CD4-positive, alpha-beta T cell (primary cell): Measurements from ENCODE around the gene LPP. TPM values are rescaled to one million over a fixed set of nuclear protein-coding genes. Genes with fewer than 3 reads are reported as not detected.

Experiments used
- ATAC-seq: fragments of 200-7000 bp; cut with Tn5 transposase; one replicate; pipeline ENCODE4 v1.10.0; 2022; ENCODE audit warnings: mild to moderate bottlenecking; ENCODE audit not compliant: poor library complexity
- CTCF ChIA-PET: fragments of 350-600 bp; sonication (Branson Sonifier 250); formaldehyde crosslinking; loops from one replicate; lab custom pipeline; 2021; ENCODE audit warnings: antibody characterized with exemption, inconsistent platforms; lab: Charles Lee
- POLR2A ChIA-PET: fragments of 350-600 bp; sonication (Branson Sonifier 250); formaldehyde crosslinking; loops from one replicate; lab custom pipeline; 2021; ENCODE audit warnings: antibody characterized with exemption, inconsistent platforms; lab: Charles Lee
- DNase-seq, 14 experiments: peaks; one replicate each; pipeline ENCODE4 v3.0.0-alpha.2; 2013 to 2020; ENCODE audit warnings: mixed read lengths in 2 of 14
- H3K27ac ChIP-seq, 2 donors: one replicate each; pipeline versions ENCODE4 v1.5.1 to v1.7.0; 2013; ENCODE audit warnings: low read length in 2 of 2, low read depth in 1 of 2, mild to moderate bottlenecking in 1 of 2
- H3K27me3 ChIP-seq, 2 experiments: 1 replicate in 1 of 2; 2 replicates in 1 of 2; pipeline versions ENCODE4 v1.6.1 to v1.7.0; 2013; ENCODE audit warnings: low read length in 2 of 2, control low read depth in 1 of 2, mild to moderate bottlenecking in 1 of 2, moderate library complexity in 1 of 2; ENCODE audit not compliant: insufficient read depth in 2 of 2, control insufficient read depth in 1 of 2
- H3K36me3 ChIP-seq: one replicate; pipeline ENCODE4 v1.6.1; 2013; ENCODE audit warnings: low read length, control low read depth; ENCODE audit not compliant: insufficient read depth
- H3K4me1 ChIP-seq: one replicate; pipeline ENCODE4 v1.6.1; 2013; ENCODE audit warnings: low read length, control low read depth; ENCODE audit not compliant: insufficient read depth
- H3K4me3 ChIP-seq: one replicate; pipeline ENCODE4 v1.5.1; 2013; ENCODE audit warnings: mild to moderate bottlenecking, low read length, moderate library complexity
- H3K9me3 ChIP-seq, 2 experiments: 1 replicate in 1 of 2; 2 replicates in 1 of 2; pipeline versions ENCODE4 v1.6.1 to v1.7.0; 2013; ENCODE audit warnings: low read length in 2 of 2, mild to moderate bottlenecking in 2 of 2, control low read depth in 1 of 2, moderate library complexity in 1 of 2; ENCODE audit not compliant: control insufficient read depth in 1 of 2, insufficient read depth in 1 of 2
- H3K27ac Mint-ChIP-seq: one replicate; pipeline ENCODE4 v1.8.0; 2020; ENCODE audit warnings: mixed read lengths
- H3K27me3 Mint-ChIP-seq: one replicate; pipeline ENCODE4 v1.8.0; 2021; ENCODE audit warnings: mixed read lengths
- H3K36me3 Mint-ChIP-seq: one replicate; pipeline ENCODE4 v1.8.0; 2021; ENCODE audit warnings: low read depth, mixed read lengths
- H3K4me1 Mint-ChIP-seq: one replicate; pipeline ENCODE4 v1.8.0; 2021; ENCODE audit warnings: low read depth, mixed read lengths
- H3K4me3 Mint-ChIP-seq: one replicate; pipeline ENCODE4 v1.8.0; 2020; ENCODE audit warnings: mild to moderate bottlenecking, mixed read lengths
- H3K9me3 Mint-ChIP-seq: one replicate; pipeline ENCODE4 v1.8.0; 2020; ENCODE audit warnings: mixed read lengths
- intact Hi-C, 2 experiments: fragments of 100-400 bp; cut with DNase I in 1 of 2; cut with micrococcal nuclease in 1 of 2; formaldehyde crosslinking; loops; one replicate each; pipeline versions ENCODE4 v1.15.1 to v1.9.0; 2023 to 2025; cut with DNase I, micrococcal nuclease
- total RNA-seq, 174 experiments: library from RNA in 2 of 174; stranded (reverse) in 2 of 174; gene quantifications; one replicate each; pipeline ENCODE4 v1.2.3 and lab custom pipeline; 2021 to 2026
- TF ChIP-seq, protein P1 (sequence below): fragments of 200-600 bp; IDR thresholded peaks from one replicate; pipeline ENCODE4 v1.8.0; 2022; ENCODE audit warnings: antibody characterized with exemption, mild to moderate bottlenecking

The LPP gene
- total RNA-seq, 2 experiments from 2014 or later, result 45.6 to 45.9 TPM

GRCh38 chr3:188369526-188369925 lies 215.6 kb downstream of the LPP start:
- H3K9me3 Mint-ChIP-seq, result no peaks in the 10 kb centered on the region
- H3K27me3 ChIP-seq, result no peaks in the 10 kb centered on the region
- H3K27me3 Mint-ChIP-seq, result no peaks in the 10 kb centered on the region
- CTCF ChIA-PET, result interaction anchor here (0.7 kb wide), 1 partner anchor 777 kb away, joined by 3 read pairs; no protein-coding TSS in a partner anchor
- no peaks in the 10 kb centered on the region for H3K9me3 ChIP-seq
- no peak overlapping the region for H3K27ac ChIP-seq
- H3K4me1 Mint-ChIP-seq, result peaks cover 27% of the 10 kb centered on the region
- no peak overlapping the region for H3K27ac Mint-ChIP-seq
- POLR2A ChIA-PET, result no interaction called here
- no peak for DNase-seq
- H3K4me1 ChIP-seq, result no peaks in the 10 kb centered on the region
- no peak for ATAC-seq
- H3K36me3 ChIP-seq, result no peaks in the 10 kb centered on the region
- H3K4me3 Mint-ChIP-seq, result no peak overlapping the region
- intact Hi-C loops, result no loop called here
- TF ChIP-seq, protein P1, sequence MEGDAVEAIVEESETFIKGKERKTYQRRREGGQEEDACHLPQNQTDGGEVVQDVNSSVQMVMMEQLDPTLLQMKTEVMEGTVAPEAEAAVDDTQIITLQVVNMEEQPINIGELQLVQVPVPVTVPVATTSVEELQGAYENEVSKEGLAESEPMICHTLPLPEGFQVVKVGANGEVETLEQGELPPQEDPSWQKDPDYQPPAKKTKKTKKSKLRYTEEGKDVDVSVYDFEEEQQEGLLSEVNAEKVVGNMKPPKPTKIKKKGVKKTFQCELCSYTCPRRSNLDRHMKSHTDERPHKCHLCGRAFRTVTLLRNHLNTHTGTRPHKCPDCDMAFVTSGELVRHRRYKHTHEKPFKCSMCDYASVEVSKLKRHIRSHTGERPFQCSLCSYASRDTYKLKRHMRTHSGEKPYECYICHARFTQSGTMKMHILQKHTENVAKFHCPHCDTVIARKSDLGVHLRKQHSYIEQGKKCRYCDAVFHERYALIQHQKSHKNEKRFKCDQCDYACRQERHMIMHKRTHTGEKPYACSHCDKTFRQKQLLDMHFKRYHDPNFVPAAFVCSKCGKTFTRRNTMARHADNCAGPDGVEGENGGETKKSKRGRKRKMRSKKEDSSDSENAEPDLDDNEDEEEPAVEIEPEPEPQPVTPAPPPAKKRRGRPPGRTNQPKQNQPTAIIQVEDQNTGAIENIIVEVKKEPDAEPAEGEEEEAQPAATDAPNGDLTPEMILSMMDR, result no peak
- no peak overlapping the region for H3K4me3 ChIP-seq
- peaks cover 8% of the 10 kb centered on the region for H3K36me3 Mint-ChIP-seq

- no peak for DNase-seq
- H3K4me3 Mint-ChIP-seq, result no peak overlapping the region
- Histone ChIP-seq H3K9me3 (no peaks in the 10 kb centered on the region), H3K4me3 (no peak overlapping the region), H3K36me3 (no peaks in the 10 kb centered on the region), H3K27ac (no peak overlapping the region), H3K27me3 (no peaks in the 10 kb centered on the region), H3K4me1 (no peaks in the 10 kb centered on the region)
- TF ChIP-seq, protein P1, result no peak
- no peaks in the 10 kb centered on the region for H3K27me3 Mint-ChIP-seq
- H3K9me3 Mint-ChIP-seq, result no peaks in the 10 kb centered on the region
- intact Hi-C loops, result no loop called here
- ChIA-PET CTCF (no interaction called here), POLR2A (no interaction called here)
- ATAC-seq, result no peak
- peaks cover 8% of the 10 kb centered on the region for H3K36me3 Mint-ChIP-seq
- no peak overlapping the region for H3K27ac Mint-ChIP-seq
- peaks cover 27% of the 10 kb centered on the region for H3K4me1 Mint-ChIP-seq
These were observed 216.3 kb downstream of the LPP start for GRCh38 chr3:188370081-188370830.

- H3K27ac Mint-ChIP-seq, result no peak overlapping the region
- Histone ChIP-seq H3K4me3 (no peak overlapping the region), H3K9me3 (no peaks in the 10 kb centered on the region), H3K27me3 (no peaks in the 10 kb centered on the region), H3K36me3 (no peaks in the 10 kb centered on the region), H3K27ac (no peak overlapping the region), H3K4me1 (no peaks in the 10 kb centered on the region)
- DNase-seq (no peak), ATAC-seq (no peak)
- H3K36me3 Mint-ChIP-seq, result peaks cover 10% of the 10 kb centered on the region
- intact Hi-C loops, result no loop called here
- H3K27me3 Mint-ChIP-seq, result no peaks in the 10 kb centered on the region
- no peaks in the 10 kb centered on the region for H3K9me3 Mint-ChIP-seq
- ChIA-PET CTCF (no interaction called here), POLR2A (no interaction called here)
- H3K4me3 Mint-ChIP-seq, result no peak overlapping the region
- no peaks in the 10 kb centered on the region for H3K4me1 Mint-ChIP-seq
- TF ChIP-seq, protein P1, result no peak
These were observed 224.8 kb downstream of the LPP start for GRCh38 chr3:188378786-188379185.
